NCI-H2029 treated with DMSO at 0.1 percent for 48 hours (cell line): Measurements from ENCODE around the gene TYR.
"Not testable (repeated sequence)": the region's sequence is repeated elsewhere in the genome, so short reads cannot be mapped to it uniquely, and the experiment has no call there.

Source experiments
- DNase-seq: peaks from one replicate; lab custom pipeline; 2025; lab: John Stamatoyannopoulos, UW

The TYR gene

DNA sequence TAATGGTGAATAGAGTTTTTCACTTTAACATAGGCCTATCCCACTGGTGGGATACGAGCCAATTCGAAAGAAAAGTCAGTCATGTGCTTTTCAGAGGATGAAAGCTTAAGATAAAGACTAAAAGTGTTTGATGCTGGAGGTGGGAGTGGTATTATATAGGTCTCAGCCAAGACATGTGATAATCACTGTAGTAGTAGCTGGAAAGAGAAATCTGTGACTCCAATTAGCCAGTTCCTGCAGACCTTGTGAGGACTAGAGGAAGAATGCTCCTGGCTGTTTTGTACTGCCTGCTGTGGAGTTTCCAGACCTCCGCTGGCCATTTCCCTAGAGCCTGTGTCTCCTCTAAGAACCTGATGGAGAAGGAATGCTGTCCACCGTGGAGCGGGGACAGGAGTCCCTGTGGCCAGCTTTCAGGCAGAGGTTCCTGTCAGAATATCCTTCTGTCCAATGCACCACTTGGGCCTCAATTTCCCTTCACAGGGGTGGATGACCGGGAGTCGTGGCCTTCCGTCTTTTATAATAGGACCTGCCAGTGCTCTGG, at the start of gene TYR:
Gene TYR, plus strand, starts transcription at position 185 of the 541 bp plus-strand sequence. Its CDS starts 79 bp downstream, at position 264.
- no peak for DNase-seq

DNA sequence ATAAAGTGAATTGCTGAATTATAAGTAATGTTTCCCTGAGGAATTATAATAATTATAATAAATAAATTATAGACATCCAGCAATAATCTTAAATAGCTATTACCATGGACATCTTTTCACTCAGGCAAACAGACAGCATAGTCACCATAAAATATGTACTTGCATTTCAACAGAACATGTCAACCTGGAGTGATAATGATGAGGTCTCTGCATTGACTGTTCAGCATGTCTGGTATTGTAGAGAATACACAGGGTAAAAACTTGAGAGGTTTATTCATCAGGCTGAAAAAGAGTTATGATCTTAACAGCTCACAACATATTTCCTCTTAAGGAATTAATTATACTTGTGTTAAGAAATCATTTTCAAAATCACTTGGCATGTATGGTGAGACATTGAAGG, 41.1 kb upstream of the TYR start:
- DNase-seq, result no peak

DNA sequence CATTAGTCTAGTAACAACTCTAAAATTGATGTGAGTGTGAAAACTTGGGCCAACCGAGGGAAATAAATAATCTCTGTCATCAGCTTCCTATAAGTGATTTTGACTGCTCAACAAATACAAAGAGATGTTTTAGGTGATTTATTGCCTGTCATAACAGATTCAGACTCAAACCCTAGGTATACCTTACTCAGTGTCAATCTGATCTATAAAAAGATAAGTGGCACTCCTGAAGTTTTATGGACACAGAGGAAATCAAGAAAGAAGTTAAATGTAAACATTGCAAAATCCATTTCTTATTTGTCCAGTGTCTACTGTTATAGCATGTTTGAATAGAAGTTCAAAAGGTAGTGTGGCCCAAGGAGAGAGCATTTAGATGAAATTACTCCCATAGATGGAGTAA, 30.4 kb upstream of the TYR start:
- no peak for DNase-seq

DNA sequence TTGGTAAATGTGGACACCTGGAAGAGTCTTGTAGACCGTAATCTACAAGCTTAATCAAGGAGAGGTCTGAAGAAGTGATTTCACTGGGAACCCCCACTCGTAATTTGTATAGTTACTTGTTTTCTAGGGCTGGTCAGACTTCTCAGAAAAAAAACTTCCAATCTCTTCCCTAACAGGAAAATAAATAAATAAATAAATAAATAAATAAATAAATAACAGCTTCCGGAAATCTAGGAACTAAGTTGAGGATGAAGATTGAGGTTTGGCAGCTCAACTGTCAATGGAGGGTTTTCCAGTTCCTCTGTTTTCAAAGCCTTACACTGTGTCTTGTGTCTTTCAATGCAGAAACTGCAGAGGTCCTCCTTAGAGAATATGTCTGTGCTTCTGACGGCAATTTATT, 17.7 kb upstream of the TYR start:
- DNase-seq, result no peak

GRCh38 chr11:89161949-89162348, 15.7 kb upstream of the TYR start:
- no peak for DNase-seq

DNA sequence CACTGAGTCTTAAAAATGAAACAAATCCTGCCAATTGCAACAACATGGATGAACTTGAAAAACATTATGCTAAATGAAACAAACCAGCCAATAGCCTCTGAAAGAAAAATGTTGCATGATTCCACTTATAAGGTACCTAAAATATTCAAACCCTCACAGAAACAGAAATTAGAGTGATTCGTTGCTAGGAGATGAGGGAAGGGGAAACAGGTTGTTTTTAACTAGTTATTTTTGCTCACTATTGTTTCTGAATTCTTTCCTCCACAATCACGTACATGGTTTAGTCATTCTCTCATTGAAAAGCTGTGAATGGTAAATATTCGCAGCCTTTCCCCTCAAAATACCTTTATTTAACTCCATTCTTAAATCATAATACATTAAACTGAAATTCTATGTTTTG, 14.0 kb upstream of the TYR start:
- no peak for DNase-seq

GRCh38 chr11:89168396-89168795, 9.3 kb upstream of the TYR start:
- DNase-seq, result no peak

DNA sequence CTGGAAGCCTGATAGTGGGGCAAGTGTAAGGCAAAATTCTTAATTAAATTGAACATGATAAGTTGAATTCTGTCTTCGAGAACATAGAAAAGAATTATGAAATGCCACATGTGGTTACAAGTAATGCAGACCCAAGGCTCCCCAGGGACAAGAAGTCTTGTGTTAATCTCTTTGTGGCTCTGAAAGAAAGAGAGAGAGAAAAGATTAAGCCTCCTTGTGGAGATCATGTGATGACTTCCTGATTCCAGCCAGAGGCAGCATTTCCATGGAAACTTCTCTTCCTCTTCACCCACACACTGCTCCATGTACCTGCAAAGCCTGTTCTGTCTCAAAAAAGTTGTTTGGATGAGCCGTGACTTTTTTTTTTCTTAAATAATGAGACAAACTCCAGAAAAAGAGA, 1.9 kb upstream of the TYR start:
- no peak for DNase-seq

DNA sequence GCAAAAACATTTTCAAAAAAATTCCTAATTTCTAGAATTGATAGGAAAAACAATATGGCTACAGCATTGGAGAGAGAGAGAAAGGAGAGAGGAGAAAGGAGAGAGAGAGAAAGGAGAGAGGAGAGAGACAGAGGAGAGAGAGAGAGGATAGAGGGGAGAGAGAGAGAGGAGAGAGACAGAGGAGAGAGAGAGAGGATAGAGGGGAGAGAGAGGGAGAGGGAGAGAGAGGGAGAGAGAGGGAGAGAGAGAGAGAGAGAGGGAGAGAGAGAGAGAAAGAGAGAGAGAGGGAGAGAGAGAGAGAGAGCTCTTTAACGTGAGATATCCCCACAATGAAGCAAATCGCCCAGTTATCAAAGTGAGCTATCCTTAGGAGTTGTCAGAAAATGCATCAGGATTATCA, 737 bp upstream of the TYR start:
- DNase-seq, result no peak

GRCh38 chr11:89181111-89181510, 3.4 kb downstream of the TYR start:
- DNase-seq, result no peak

DNA sequence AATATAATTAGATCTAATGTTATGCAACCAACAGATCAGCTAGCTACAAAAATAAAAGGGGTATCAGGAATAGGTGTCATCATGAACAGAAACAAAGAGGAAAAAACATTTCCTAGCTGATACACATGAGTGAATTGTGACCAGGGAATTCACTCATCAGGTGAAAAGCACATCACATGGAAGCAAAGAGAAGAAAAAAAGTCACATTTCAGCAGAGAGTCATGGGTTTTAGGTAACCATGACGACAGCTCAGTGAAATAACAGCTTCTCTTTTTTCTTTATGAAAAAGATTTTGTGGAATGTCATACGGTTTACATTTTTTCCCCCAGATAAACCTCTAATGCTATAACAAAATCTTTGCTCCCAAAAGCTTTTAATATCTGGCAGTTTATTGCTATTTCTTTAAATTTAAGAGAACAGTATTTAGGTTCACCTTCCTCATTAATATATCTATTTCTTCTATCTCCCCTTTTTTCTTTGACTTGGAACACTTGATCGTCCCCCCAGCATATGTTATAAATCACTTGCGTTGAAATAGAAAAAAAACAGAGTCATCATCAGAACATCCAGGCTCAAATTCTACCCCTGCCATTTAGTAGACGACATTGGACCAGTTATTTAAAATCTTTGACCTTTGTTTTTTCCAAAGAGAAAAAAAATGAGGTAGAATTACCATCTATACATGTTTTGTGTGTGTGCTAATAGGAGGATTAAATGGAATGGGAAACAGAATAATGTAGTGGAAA, 5.3 kb downstream of the TYR start:
- no peak for DNase-seq

DNA sequence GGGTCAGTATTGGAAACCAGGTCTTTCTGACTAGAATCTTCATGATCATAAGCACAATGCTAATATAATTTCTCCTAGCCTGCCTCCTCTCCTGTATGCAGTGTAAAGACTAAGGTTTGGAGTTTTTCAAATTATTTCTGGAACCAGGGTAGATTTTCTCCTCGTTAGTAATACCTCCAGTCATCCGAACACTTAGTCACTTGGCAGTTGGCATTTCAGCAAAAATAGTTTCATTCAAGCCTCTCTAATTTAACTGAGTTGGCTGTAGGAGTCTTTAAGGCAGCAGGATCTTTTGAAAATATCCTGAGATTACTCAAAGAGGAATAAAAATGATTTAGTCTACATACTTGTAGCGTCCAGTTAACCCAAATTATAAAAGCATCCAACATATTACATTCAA, 6.3 kb downstream of the TYR start:
- no peak for DNase-seq

DNA sequence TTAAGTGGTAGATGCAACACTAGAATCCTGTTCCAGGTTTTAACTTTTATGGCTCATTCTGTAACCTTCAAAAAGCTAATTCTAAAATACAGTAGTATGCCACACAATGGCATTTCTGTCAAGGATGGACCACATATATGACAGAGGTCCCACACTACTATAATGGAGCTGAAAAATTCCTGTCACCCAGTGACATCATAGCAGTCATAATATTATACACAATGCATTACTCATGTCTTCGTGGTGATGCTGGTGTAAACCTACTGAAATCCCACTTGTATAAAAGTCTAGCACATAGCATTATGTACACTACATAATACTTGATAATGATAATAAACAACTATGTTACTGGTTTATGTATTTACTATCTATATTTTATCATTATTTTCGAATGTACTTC, 12.1 kb downstream of the TYR start:
- DNase-seq, result no peak

DNA sequence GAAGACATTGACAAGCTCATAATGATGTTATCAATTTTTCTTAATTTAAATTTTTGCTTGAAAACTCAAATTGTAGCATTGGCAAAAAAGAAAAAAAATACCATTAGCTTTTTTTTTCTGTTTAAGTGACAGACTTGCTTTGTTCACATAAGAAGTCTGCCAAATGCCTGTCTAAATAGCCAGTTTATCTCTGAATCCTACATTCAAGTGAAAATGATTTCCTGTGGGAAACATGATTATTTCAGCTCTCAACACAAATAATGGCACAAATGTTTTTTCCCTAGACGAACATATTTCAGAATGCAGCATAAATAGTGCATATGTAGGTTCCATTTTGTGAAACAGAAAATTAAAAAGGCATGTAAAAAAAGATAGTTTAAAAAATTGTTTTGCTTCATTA, 23.5 kb downstream of the TYR start:
- DNase-seq, result no peak

DNA sequence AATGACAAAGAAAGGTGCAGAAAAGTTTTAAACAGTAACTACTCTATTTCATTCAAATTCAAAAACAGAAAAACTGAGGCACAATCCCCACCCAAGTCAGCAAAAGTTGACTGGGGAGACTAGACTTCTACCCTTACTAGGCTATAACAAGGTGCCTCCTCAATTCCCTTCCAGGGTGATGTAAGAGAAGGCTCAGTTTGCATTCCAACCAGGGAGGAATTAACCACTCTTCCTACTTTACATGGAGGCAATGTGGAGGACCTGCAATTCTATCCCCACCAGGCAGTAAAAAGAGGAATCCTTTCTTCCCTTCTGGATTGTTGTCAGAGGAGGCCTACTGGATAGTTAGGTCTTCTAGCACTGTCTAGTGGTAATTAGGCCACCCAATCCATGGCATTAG, 26.1 kb downstream of the TYR start:
- DNase-seq, result no peak

DNA sequence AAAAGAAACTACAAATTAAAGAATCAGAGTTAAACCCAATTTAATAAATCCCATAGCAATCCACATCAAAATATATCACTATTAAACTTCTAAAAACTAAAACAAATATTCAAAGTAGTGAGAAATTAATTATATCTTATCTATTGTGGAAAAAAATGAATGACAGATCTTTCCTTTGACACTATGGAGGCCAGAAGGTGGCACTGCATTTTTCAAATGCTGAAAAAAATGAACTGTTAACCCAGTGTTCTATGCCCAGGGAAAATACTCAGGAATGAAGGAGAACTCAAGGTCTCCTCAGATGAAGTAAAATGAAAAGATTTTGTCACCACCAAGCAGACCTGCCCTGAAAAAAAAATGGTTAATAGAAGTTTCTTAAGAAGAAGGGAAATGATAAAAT, 27.7 kb downstream of the TYR start:
- DNase-seq, result no peak

GRCh38 chr11:89220684-89221339, 43.1 kb downstream of the TYR start:
- no peak for DNase-seq

- DNase-seq, result no peak
Measured at GRCh38 chr11:89235083-89235482, 57.4 kb downstream of the TYR start.

DNA sequence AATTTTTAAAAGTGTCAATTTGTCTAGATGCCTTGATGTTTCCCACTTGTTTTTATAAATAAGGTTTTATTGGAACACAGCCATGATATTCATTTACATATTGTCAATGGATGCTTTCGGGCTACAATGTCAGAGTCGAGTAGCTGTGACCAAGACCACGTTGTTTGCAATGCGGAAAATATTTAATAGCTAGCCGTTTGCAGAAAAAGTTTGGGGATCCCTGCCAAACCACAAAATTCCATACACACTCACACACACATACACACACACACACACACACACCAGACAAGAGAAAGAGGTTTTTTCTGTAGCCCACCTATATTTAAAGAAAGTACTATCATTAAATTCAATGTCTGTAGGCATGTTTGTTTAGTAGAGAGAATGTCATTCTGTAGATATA, 58.3 kb downstream of the TYR start:
- DNase-seq, result no peak

- not testable (repeated sequence) for DNase-seq
Measured at GRCh38 chr11:89247007-89247406, 69.3 kb downstream of the TYR start.

DNA sequence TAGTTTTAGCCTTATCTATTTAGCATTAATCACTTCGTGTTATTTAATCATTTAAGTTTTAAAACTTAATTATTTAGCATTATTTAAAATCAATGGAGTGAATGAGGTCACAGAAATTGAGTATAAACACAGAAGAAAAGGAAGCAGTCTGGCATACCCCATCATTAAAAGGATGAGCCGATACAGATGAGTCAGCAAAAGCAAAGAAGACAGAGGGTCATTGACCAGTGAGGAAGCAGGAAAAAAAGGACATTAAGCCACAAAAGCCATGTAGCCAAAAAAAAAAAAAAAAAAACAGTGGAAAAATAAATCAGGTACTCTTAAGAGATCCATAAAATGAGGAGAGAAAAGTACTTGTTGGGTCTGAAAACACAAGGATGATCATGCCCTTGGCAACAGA, 71.5 kb downstream of the TYR start:
- DNase-seq, result no peak

DNA sequence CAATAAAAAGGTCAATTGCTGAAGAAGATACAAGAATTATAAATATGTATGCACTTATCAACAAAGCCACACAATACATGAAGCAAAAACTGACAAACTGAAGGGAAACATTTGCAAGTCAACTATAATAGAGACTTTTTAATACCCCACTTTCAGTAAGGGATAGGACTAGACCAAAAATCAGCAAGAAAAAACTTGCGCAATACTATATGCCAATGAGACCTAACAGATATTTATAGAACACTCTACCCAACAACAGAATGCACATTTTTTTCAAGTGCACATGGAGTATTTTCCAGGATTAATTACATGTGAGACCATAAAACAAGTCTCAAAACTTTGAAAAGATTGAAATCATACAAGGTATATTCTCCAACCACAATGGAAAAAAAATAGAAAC, 83.8 kb downstream of the TYR start:
- not testable (repeated sequence) for DNase-seq

- no peak for DNase-seq
Measured at GRCh38 chr11:89267660-89268302, 90.1 kb downstream of the TYR start.
